Skeletal muscle satellite cell (primary cell): Measurements from ENCODE around the gene FAM170B.

ENCODE experiments used
- H3K27me3 ChIP-seq: 2 replicates; pipeline ENCODE4 v1.7.0; 2013; ENCODE audit warnings: low read length; ENCODE audit not compliant: control insufficient read depth, insufficient read depth
- H3K36me3 ChIP-seq: 2 replicates; pipeline ENCODE4 v1.7.0; 2013; ENCODE audit warnings: mild to moderate bottlenecking, control low read depth, low read length; ENCODE audit not compliant: insufficient read depth
- H3K4me1 ChIP-seq: 2 replicates; pipeline ENCODE4 v1.7.0; 2013; ENCODE audit warnings: low read length; ENCODE audit not compliant: control insufficient read depth, insufficient read depth
- H3K4me2 ChIP-seq: 2 replicates; pipeline ENCODE4 v1.7.0; 2013; ENCODE audit warnings: mild to moderate bottlenecking, low read length
- H3K4me3 ChIP-seq: 2 replicates; pipeline ENCODE4 v1.7.0; 2013; ENCODE audit warnings: low read length
- H3K9ac ChIP-seq: 2 replicates; pipeline ENCODE4 v1.7.0; 2013; ENCODE audit warnings: mild to moderate bottlenecking, low read depth, low read length, moderate library complexity
- H3K9me3 ChIP-seq: replicated peaks from 2 replicates; pipeline ENCODE4 v1.7.0; 2013; ENCODE audit warnings: mild to moderate bottlenecking, control low read depth, low read length

FAM170B gene

DNA sequence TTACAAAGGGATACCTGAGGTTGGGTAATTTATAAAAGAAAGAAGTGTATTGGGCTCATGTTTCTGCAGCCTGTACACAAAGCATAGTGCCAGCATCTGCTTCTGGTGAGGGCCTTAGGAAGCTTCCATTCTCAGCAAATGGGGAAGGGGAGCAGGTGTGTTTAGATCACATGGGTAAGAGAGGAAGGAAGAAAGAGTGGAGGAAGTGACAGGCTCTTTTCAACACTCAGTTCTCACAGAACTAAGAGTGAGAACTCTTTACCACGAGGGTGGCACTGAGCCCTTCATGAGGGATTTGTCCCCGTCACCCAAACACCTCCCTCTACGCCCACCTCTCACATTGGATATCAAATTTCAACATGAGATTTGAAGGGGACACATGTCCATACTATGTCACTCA, 506 bp upstream of the FAM170B start:
- H3K36me3 ChIP-seq: no peaks in the 10 kb centered on the region
- H3K4me2 ChIP-seq: no peak overlapping the region
- H3K9me3 ChIP-seq: no peaks in the 10 kb centered on the region
- no peak overlapping the region for H3K4me3 ChIP-seq
- H3K9ac ChIP-seq: no peak overlapping the region
- peaks cover 74% of the 10 kb centered on the region for H3K27me3 ChIP-seq
- peaks cover 17% of the 10 kb centered on the region for H3K4me1 ChIP-seq

DNA sequence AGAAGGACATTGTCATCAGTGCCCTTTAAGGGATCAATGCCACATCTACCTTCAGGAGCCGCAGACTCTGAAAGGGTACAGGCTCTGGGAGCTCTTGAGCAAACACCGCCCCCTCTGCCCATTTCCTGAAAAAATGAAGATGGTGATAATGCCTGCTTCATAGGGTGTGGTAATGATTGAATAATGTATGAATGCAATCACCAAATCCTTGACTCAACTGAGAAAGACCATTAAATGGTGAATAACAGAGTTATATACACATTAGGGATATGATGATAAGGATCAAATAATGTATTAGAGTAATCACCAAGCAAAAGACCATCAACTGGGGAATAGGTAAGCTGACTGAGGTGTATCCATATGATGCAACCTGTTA, 1.5 kb downstream of the FAM170B start:
- H3K9me3 ChIP-seq: no peaks in the 10 kb centered on the region
- H3K36me3 ChIP-seq: no peaks in the 10 kb centered on the region
- peaks cover 7% of the 10 kb centered on the region for H3K4me1 ChIP-seq
- H3K4me3 ChIP-seq: no peak overlapping the region
- H3K9ac ChIP-seq: no peak overlapping the region
- H3K27me3 ChIP-seq: peaks cover 83% of the 10 kb centered on the region
- no peak overlapping the region for H3K4me2 ChIP-seq

DNA sequence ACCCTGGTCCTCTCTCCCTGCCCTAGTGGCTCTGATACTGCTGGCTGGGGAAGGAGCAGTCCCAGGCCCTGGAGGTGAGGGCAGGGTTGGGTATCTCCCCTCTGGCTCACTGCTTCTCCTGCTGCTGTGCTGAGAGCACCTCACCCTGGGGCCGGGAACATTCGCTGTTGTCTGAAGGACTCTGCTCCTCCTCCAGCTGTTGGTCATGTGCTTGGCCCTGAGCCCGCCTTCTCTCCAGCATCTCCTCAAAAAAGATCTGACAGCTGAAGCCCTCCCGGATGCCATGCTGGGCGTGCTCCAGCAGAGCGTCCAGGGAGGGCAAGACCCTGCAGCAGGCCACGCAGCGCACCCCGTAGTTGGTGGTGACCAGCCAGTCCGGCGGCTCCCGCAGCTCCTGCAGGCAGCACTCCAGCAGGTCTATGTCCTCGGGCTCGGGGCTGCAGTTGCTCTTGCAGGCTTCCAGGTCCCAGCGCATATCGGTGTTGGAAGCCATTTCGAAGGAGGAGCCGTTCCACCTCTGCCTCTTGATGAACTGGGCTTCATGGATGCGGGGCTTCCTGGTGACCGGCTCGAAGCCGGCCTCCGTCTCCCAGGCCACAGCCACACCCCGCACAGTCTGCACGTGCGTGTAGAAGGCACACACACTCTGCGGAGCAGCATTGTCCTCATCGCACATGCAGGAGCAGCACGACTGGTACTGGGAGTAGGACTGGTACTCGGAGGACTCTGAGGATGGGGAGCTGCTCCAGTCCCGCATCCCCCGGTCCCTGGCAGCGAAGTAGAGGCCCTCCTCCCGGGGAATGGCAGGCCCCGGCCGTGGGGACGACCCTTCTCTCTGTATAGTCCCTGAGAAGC, 2.1 kb downstream of the FAM170B start:
- peaks cover 7% of the 10 kb centered on the region for H3K4me1 ChIP-seq
- H3K27me3 ChIP-seq: peaks cover 77% of the 10 kb centered on the region
- no peaks in the 10 kb centered on the region for H3K9me3 ChIP-seq
- H3K4me2 ChIP-seq: no peak overlapping the region
- H3K4me3 ChIP-seq: no peak overlapping the region
- H3K36me3 ChIP-seq: no peaks in the 10 kb centered on the region
- no peak overlapping the region for H3K9ac ChIP-seq

DNA sequence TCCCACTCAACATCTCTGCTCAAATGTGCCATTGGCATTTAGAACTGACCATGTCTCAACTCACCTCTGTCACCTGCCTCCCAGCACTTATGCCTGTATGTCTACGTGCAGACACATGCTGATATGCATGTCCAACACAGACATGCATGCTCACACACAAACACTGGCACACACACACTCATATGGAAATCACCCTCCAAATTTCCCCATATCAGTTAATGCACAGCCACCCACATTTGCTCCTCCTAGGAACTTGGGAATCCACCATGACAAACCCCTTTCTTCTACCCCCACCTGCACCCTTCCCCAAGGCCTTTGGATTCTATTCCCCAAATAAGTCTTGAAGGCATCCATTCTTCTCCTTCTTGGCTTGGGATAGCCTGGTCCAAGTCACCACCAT, 4.4 kb downstream of the FAM170B start:
- no peak overlapping the region for H3K4me2 ChIP-seq
- no peak overlapping the region for H3K9ac ChIP-seq
- H3K4me1 ChIP-seq: peaks cover 7% of the 10 kb centered on the region
- H3K9me3 ChIP-seq: no peaks in the 10 kb centered on the region
- H3K4me3 ChIP-seq: no peak overlapping the region
- H3K36me3 ChIP-seq: no peaks in the 10 kb centered on the region
- H3K27me3 ChIP-seq: peaks cover 64% of the 10 kb centered on the region

DNA sequence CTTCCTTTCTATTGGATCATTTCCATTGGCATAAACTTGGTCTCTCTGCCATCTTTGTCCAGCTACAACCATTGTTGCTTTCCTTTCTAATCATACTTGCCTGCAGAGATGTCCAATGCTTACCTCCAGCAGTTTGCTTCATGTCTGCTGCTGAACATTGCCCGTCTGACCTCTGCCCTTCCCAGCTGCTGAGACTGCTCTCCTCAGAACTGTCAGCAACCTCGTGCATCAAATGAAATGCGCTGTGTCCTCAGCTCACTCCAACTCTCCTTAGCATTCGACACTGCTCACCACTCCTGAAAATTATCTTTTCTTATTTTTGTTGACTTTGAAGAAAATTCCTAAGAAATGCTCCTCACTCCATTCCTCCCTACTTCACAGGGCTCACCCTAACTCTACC, 5.0 kb downstream of the FAM170B start:
- H3K4me3 ChIP-seq: no peak overlapping the region
- peaks cover 65% of the 10 kb centered on the region for H3K27me3 ChIP-seq
- no peak overlapping the region for H3K4me2 ChIP-seq
- H3K36me3 ChIP-seq: no peaks in the 10 kb centered on the region
- H3K9ac ChIP-seq: no peak overlapping the region
- H3K9me3 ChIP-seq: no peaks in the 10 kb centered on the region
- H3K4me1 ChIP-seq: peaks cover 7% of the 10 kb centered on the region

DNA sequence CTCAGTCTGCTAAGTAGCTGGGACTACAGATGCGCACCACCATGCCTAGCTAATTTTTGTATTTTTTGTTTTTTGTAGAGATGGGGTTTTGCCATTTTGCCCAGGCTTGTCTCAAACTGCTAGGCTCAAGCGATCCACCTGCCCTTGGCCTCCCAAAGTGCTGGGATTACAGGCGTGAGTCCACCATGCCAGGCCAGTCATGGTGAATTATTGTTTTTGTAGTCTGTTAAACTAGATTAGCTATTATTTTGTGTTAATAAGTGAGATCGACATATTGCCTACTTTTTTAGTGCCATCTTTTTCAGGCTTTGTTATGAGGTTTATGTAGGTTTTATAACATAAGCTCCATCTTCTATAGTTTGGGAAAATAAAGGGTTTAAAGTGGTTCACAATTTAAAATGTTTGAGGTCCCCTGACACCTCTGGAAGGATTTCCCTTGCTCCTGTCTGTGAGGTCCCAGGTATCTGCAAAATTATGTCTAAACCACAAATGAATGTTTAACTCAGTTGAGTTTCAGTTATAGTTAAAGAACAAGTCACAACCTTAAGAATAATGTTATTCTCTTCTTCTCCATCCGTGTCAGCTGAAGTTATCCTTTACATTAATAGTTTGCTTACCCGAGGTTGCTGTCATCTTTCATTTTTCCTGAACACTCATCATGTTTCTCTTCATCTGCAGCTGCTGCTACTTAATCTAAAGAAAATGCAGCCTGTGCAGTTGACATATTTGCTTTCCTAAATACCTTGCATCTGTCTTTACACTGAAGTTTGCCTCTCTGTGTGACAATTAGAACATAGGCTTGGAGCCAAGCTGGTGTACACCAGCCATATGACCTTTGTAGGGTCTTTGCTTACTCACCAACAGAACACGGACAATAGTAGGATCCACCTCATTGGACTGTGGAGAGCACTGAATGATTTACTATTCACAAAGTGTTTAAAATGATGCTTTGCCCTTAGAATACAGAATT, 9.6 kb downstream of the FAM170B start:
- no peak overlapping the region for H3K4me2 ChIP-seq
- H3K9ac ChIP-seq: no peak overlapping the region
- H3K4me1 ChIP-seq: no peaks in the 10 kb centered on the region
- no peak overlapping the region for H3K4me3 ChIP-seq
- H3K27me3 ChIP-seq: peaks cover 42% of the 10 kb centered on the region
- no peaks in the 10 kb centered on the region for H3K36me3 ChIP-seq
- H3K9me3 ChIP-seq: no peaks in the 10 kb centered on the region

DNA sequence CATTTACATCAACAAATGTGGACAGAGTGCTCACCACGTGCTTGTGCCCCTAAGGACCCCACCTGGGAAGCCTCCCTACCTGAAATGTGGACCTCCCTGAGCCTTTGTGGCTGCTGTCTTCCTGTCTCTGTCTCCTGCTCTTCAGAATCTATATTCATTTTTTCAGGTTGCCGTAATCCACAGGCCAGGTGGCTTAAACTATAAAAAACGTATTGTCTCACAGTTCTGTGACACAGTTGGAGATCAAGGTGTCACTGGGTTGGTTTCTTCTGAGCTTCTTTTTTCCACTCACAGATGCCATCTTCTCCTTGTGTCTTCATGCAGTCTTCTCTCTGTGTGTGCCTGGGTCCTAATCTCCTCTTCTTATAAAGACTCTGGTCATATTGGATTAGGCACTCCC, 12.9 kb downstream of the FAM170B start:
- no peak overlapping the region for H3K9ac ChIP-seq
- no peaks in the 10 kb centered on the region for H3K36me3 ChIP-seq
- no peak overlapping the region for H3K4me3 ChIP-seq
- no peaks in the 10 kb centered on the region for H3K9me3 ChIP-seq
- H3K4me1 ChIP-seq: no peaks in the 10 kb centered on the region
- peaks cover 55% of the 10 kb centered on the region for H3K27me3 ChIP-seq
- H3K4me2 ChIP-seq: no peak overlapping the region

DNA sequence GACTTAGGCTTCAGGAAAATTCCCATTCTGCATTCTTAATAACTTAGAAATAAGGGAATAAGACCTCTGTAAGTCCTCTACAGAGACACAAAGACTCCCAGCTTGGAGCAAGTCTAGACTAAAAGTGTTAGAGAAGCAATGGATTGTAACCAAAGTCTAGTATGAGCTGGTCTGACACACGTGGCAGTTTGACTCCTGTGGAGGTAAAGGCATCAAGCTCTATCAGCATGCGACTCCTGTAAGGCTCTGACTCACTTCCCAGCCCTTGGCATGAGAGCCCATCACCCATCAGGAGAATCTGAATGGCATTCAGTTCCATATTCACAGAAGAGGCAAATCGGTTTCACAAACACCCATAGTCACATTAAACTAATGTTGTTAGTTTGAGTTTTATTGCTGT, 14.1 kb downstream of the FAM170B start:
- no peaks in the 10 kb centered on the region for H3K36me3 ChIP-seq
- peaks cover 61% of the 10 kb centered on the region for H3K27me3 ChIP-seq
- H3K9ac ChIP-seq: no peak overlapping the region
- no peak overlapping the region for H3K4me3 ChIP-seq
- no peaks in the 10 kb centered on the region for H3K9me3 ChIP-seq
- no peaks in the 10 kb centered on the region for H3K4me1 ChIP-seq
- no peak overlapping the region for H3K4me2 ChIP-seq

DNA sequence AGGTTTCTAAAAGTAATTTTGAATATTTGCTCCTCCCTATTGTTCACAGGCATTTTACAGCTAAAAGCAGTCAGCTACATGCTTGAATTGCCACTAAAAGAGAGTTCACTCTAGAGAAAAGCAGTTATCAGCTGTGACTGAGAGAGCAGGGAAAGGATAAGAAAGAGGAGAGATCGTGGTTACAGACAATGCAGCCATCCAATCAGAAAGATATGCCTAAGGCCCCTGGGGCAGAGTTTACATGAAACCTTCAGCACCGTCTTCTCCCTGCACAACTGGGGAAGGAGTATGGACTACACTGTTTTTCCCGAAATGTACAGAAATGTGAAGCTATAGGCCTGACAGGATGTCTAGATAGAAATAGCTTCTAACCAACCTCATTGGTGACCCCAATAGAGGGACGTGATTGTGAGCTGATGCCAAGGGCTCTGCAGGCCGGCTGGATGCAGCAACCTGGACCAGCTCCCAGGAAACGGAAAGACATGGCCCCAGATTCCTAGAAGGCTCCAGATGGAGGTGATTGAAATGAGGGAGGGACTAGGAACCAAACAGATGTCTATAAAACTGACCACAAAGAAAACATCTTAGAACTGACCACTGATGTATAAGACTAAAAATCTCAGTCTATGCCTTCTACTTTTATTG, 15.3 kb downstream of the FAM170B start:
- peaks cover 8% of the 10 kb centered on the region for H3K4me1 ChIP-seq
- H3K36me3 ChIP-seq: no peaks in the 10 kb centered on the region
- no peaks in the 10 kb centered on the region for H3K9me3 ChIP-seq
- no peak overlapping the region for H3K4me3 ChIP-seq
- H3K27me3 ChIP-seq: peaks cover 59% of the 10 kb centered on the region
- H3K9ac ChIP-seq: no peak overlapping the region
- no peak overlapping the region for H3K4me2 ChIP-seq

DNA sequence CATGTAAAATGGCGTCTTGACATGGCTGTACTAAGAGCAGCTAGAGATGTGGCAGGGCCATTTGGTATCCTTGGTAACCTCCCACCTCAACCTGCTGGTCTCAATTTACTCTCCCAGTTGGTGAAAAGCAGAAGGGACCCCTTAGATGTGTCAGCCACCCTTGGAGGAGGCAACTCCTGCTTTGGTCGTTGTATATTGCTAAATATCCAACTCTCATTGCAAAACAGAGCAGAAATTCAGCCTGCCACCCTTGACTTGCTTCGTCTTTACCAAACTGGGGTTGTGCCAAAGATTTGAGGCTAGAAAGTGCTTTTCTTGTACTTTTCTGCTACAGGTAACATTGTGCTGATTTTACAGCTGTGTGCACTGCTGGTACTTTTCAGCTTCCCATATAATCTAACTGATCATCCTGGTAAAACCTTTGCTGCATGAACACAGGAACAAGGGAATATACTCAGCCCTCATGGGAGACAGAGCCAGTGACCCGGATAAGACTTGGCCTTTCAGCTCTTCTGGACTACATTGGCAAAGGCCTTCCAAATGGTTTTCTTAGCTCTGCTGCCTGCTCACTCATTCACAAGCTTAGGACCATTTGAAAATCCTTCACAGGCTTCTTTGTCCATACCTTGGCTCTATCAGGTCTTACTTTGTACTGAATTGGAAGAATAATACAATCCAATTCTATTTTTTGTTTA, 16.3 kb downstream of the FAM170B start:
- H3K9ac ChIP-seq: no peak overlapping the region
- H3K4me3 ChIP-seq: no peak overlapping the region
- H3K9me3 ChIP-seq: no peaks in the 10 kb centered on the region
- H3K4me2 ChIP-seq: no peak overlapping the region
- H3K4me1 ChIP-seq: peaks cover 8% of the 10 kb centered on the region
- peaks cover 62% of the 10 kb centered on the region for H3K27me3 ChIP-seq
- no peaks in the 10 kb centered on the region for H3K36me3 ChIP-seq
